Measurements from ENCODE around the gene CTBP1. TPM values are rescaled to one million over a fixed set of nuclear protein-coding genes. Genes with fewer than 3 reads are reported as not detected.

The CTBP1 gene
- total and polyA plus RNA-seq, 2 experiments from 2014 or later, result 74.0 to 192 TPM

DNA sequence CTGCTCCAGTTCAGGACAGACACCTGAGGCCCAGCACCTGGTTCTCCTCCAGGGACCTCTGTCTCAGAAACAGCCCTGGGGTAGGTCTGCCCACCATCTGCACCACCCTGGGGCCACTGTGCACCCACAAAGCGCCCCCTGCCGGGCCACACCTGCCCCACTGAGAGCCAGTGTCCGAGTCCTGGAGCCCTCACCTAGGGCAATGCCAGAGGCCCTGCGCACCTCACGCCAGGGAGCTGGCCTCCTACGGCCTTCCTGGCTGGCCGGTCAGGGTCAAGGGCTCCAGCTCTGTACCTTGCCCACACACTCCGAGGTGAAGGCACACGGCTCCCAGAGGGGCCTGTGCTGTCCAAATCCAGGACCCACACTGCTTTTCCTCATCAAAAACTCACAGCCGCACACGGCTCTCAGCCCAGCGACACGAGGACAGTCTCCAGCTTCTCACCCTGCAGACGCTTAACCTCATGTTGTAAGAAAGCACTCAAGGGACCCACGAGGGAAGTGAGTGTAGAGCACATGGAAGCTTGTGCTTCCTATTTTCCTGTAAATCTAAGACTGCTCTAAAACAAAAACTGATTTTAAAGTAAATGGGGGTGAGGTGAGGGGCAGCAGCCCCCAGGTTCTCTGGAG lies 5.4 kb downstream of the CTBP1 start:
- Histone ChIP-seq H4K20me1 (replicated peaks; ENCODE audit: insufficient read depth) (peaks cover 16% of the 10 kb centered on the region), H3K27ac (ENCODE audit: low read depth) (no peak overlapping the region), H3K27me3 (ENCODE audit: insufficient read depth) (no peaks in the 10 kb centered on the region), H3K9me2 (ENCODE audit: insufficient read depth) (no peaks in the 10 kb centered on the region), H3K79me2 (replicated peaks; ENCODE audit: insufficient read depth) (peaks cover 75% of the 10 kb centered on the region), H3F3A (replicated peaks; ENCODE audit: low read depth) (no peaks in the 10 kb centered on the region), H3K36me3 (ENCODE audit: insufficient read depth) (no peaks in the 10 kb centered on the region), H3K4me3 (no peak overlapping the region), H3K4me2 (no peak overlapping the region), H2AFZ (no peak overlapping the region), H3K4me1 (ENCODE audit: insufficient read depth) (peaks cover 4% of the 10 kb centered on the region; the same call in 1 of the 2 replicates)
- Mint-ChIP-seq H3K27me3 (ENCODE audit: insufficient read depth, low read depth, poor library complexity) (peaks cover 6% of the 10 kb centered on the region), H3K4me1 (peaks cover 11% of the 10 kb centered on the region), H3K27ac (no peak overlapping the region), H3K36me3 (ENCODE audit: low read depth) (peaks cover 14% of the 10 kb centered on the region), H3K9me3 (no peaks in the 10 kb centered on the region), H3K4me3 (no peak overlapping the region)
- TF ChIP-seq, protein P1, sequence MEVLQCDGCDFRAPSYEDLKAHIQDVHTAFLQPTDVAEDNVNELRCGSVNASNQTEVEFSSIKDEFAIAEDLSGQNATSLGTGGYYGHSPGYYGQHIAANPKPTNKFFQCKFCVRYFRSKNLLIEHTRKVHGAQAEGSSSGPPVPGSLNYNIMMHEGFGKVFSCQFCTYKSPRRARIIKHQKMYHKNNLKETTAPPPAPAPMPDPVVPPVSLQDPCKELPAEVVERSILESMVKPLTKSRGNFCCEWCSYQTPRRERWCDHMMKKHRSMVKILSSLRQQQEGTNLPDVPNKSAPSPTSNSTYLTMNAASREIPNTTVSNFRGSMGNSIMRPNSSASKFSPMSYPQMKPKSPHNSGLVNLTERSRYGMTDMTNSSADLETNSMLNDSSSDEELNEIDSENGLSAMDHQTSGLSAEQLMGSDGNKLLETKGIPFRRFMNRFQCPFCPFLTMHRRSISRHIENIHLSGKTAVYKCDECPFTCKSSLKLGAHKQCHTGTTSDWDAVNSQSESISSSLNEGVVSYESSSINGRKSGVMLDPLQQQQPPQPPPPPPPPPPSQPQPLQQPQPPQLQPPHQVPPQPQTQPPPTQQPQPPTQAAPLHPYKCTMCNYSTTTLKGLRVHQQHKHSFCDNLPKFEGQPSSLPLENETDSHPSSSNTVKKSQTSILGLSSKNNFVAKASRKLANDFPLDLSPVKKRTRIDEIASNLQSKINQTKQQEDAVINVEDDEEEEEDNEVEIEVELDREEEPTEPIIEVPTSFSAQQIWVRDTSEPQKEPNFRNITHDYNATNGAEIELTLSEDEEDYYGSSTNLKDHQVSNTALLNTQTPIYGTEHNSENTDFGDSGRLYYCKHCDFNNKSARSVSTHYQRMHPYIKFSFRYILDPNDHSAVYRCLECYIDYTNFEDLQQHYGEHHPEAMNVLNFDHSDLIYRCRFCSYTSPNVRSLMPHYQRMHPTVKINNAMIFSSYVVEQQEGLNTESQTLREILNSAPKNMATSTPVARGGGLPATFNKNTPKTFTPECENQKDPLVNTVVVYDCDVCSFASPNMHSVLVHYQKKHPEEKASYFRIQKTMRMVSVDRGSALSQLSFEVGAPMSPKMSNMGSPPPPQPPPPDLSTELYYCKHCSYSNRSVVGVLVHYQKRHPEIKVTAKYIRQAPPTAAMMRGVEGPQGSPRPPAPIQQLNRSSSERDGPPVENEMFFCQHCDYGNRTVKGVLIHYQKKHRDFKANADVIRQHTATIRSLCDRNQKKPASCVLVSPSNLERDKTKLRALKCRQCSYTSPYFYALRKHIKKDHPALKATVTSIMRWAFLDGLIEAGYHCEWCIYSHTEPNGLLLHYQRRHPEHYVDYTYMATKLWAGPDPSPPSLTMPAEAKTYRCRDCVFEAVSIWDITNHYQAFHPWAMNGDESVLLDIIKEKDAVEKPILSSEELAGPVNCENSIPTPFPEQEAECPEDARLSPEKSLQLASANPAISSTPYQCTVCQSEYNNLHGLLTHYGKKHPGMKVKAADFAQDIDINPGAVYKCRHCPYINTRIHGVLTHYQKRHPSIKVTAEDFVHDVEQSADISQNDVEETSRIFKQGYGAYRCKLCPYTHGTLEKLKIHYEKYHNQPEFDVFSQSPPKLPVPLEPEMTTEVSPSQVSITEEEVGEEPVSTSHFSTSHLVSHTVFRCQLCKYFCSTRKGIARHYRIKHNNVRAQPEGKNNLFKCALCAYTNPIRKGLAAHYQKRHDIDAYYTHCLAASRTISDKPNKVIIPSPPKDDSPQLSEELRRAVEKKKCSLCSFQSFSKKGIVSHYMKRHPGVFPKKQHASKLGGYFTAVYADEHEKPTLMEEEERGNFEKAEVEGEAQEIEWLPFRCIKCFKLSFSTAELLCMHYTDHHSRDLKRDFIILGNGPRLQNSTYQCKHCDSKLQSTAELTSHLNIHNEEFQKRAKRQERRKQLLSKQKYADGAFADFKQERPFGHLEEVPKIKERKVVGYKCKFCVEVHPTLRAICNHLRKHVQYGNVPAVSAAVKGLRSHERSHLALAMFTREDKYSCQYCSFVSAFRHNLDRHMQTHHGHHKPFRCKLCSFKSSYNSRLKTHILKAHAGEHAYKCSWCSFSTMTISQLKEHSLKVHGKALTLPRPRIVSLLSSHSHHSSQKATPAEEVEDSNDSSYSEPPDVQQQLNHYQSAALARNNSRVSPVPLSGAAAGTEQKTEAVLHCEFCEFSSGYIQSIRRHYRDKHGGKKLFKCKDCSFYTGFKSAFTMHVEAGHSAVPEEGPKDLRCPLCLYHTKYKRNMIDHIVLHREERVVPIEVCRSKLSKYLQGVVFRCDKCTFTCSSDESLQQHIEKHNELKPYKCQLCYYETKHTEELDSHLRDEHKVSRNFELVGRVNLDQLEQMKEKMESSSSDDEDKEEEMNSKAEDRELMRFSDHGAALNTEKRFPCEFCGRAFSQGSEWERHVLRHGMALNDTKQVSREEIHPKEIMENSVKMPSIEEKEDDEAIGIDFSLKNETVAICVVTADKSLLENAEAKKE (CRISPR knock-in tag; IDR thresholded peaks at IDR 0.05), result no peak
- no peak for TF ChIP-seq CREB1 (CRISPR knock-in tag; IDR thresholded peaks at IDR 0.05; ENCODE audit: low read depth)
- TF ChIP-seq, protein P2, sequence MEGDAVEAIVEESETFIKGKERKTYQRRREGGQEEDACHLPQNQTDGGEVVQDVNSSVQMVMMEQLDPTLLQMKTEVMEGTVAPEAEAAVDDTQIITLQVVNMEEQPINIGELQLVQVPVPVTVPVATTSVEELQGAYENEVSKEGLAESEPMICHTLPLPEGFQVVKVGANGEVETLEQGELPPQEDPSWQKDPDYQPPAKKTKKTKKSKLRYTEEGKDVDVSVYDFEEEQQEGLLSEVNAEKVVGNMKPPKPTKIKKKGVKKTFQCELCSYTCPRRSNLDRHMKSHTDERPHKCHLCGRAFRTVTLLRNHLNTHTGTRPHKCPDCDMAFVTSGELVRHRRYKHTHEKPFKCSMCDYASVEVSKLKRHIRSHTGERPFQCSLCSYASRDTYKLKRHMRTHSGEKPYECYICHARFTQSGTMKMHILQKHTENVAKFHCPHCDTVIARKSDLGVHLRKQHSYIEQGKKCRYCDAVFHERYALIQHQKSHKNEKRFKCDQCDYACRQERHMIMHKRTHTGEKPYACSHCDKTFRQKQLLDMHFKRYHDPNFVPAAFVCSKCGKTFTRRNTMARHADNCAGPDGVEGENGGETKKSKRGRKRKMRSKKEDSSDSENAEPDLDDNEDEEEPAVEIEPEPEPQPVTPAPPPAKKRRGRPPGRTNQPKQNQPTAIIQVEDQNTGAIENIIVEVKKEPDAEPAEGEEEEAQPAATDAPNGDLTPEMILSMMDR (conservative IDR thresholded peaks at IDR 0.05; ENCODE audit: low read depth in 2 of 2), result peak in 1 of 2 experiments; percentile 12; a peak in 1 of 4 replicates
- ATAC-seq (no peak), DNase-seq (ENCODE audit: low spot score) (no peak)

Measured in GM23338 (cell line).